ENCODE results near the gene ENPP3. TPM values are rescaled to one million over a fixed set of nuclear protein-coding genes. Genes with fewer than 3 reads are reported as not detected.
A peak's percentile ranks its signal among the peaks of the same experiment; 100 is the strongest.

The ENPP3 gene
- total and polyA plus RNA-seq, 9 of the 15 experiments (the other 6 are each of a cell fraction or from before 2014, with no cell fraction given) = 14.0 to 32.8 (median 21.6) TPM

DNA sequence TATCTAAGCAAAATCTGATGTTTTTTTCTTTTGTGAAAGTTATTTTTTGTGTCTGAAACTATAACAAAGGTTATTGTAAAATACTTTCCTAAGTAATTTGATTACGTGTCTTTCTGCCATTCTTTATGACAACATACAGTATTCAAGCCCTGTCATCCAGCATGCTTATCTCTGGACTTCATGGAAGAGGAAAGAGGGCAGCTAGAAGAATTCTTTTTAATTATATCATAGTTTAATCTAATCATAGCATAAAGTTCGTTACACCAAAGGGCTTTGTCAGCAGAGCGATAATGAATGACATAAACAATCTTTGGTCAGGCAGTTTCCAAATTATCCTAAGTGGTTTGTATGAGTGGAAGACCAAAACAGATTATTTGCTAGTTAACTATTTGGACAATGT is 3.5 kb downstream of the ENPP3 start (continued):
- TF ChIP-seq, protein P1, sequence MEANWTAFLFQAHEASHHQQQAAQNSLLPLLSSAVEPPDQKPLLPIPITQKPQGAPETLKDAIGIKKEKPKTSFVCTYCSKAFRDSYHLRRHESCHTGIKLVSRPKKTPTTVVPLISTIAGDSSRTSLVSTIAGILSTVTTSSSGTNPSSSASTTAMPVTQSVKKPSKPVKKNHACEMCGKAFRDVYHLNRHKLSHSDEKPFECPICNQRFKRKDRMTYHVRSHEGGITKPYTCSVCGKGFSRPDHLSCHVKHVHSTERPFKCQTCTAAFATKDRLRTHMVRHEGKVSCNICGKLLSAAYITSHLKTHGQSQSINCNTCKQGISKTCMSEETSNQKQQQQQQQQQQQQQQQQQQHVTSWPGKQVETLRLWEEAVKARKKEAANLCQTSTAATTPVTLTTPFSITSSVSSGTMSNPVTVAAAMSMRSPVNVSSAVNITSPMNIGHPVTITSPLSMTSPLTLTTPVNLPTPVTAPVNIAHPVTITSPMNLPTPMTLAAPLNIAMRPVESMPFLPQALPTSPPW (CRISPR knock-in tag; IDR thresholded peaks at IDR 0.05) = peak; percentile 10; the same call in 1 of the 2 replicates
- TF ChIP-seq ELF2 (CRISPR knock-in tag; IDR thresholded peaks at IDR 0.05) (no peak), MEIS2 (IDR thresholded peaks at IDR 0.05; ENCODE audit: partially characterized antibody) (peak; percentile 74), GTF2F1 (IDR thresholded peaks at IDR 0.05; ENCODE audit: low read depth, low read length) (no peak), MTA3 (IDR thresholded peaks at IDR 0.05; ENCODE audit: borderline replicate concordance) (no peak), GABPB1 (CRISPR knock-in tag; IDR thresholded peaks at IDR 0.05) (no peak), ATF1 (CRISPR knock-in tag; IDR thresholded peaks at IDR 0.05) (no peak), ATF1 (tag; IDR thresholded peaks at IDR 0.05) (peak; percentile 79), MEF2D (tag; conservative IDR thresholded peaks at IDR 0.05; ENCODE audit: low read depth) (no peak), KLF16 (IDR thresholded peaks at IDR 0.05) (0 out of 2 replicates have a peak, but pooled peaks have one; percentile 45), KDM4B (IDR thresholded peaks at IDR 0.05; ENCODE audit: borderline replicate concordance in 2 of 2, low read depth in 1 of 2) (no peak), SMC3 (conservative IDR thresholded peaks at IDR 0.05; ENCODE audit: insufficient read depth, low read depth, low read length) (no peak), PHF21A (IDR thresholded peaks at IDR 0.05; ENCODE audit: borderline replicate concordance, low read depth) (no peak), HIVEP1 (CRISPR knock-in tag; IDR thresholded peaks at IDR 0.05) (no peak), SMARCE1 (IDR thresholded peaks at IDR 0.05) (peak; percentile 65), MTA2 (IDR thresholded peaks at IDR 0.05; ENCODE audit: low read depth) (no peak; the same call in 1 of the 2 replicates), SRSF9 (IDR thresholded peaks at IDR 0.05; ENCODE audit: borderline replicate concordance, low read depth, low read length) (no peak)
- TF ChIP-seq, protein P2, sequence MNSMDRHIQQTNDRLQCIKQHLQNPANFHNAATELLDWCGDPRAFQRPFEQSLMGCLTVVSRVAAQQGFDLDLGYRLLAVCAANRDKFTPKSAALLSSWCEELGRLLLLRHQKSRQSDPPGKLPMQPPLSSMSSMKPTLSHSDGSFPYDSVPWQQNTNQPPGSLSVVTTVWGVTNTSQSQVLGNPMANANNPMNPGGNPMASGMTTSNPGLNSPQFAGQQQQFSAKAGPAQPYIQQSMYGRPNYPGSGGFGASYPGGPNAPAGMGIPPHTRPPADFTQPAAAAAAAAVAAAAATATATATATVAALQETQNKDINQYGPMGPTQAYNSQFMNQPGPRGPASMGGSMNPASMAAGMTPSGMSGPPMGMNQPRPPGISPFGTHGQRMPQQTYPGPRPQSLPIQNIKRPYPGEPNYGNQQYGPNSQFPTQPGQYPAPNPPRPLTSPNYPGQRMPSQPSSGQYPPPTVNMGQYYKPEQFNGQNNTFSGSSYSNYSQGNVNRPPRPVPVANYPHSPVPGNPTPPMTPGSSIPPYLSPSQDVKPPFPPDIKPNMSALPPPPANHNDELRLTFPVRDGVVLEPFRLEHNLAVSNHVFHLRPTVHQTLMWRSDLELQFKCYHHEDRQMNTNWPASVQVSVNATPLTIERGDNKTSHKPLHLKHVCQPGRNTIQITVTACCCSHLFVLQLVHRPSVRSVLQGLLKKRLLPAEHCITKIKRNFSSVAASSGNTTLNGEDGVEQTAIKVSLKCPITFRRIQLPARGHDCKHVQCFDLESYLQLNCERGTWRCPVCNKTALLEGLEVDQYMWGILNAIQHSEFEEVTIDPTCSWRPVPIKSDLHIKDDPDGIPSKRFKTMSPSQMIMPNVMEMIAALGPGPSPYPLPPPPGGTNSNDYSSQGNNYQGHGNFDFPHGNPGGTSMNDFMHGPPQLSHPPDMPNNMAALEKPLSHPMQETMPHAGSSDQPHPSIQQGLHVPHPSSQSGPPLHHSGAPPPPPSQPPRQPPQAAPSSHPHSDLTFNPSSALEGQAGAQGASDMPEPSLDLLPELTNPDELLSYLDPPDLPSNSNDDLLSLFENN (IDR thresholded peaks at IDR 0.05; ENCODE audit: low read depth in 2 of 2, low read length in 2 of 2) = no peak
- TF ChIP-seq, protein P3, sequence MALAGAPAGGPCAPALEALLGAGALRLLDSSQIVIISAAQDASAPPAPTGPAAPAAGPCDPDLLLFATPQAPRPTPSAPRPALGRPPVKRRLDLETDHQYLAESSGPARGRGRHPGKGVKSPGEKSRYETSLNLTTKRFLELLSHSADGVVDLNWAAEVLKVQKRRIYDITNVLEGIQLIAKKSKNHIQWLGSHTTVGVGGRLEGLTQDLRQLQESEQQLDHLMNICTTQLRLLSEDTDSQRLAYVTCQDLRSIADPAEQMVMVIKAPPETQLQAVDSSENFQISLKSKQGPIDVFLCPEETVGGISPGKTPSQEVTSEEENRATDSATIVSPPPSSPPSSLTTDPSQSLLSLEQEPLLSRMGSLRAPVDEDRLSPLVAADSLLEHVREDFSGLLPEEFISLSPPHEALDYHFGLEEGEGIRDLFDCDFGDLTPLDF (CRISPR knock-in tag; IDR thresholded peaks at IDR 0.05) = no peak
- TF ChIP-seq, protein P4, sequence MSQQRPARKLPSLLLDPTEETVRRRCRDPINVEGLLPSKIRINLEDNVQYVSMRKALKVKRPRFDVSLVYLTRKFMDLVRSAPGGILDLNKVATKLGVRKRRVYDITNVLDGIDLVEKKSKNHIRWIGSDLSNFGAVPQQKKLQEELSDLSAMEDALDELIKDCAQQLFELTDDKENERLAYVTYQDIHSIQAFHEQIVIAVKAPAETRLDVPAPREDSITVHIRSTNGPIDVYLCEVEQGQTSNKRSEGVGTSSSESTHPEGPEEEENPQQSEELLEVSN (IDR thresholded peaks at IDR 0.05; ENCODE audit: borderline replicate concordance in 1 of 2, extremely low read depth in 1 of 2, insufficient read depth in 1 of 2, insufficient read length in 1 of 2, low read depth in 1 of 2, low read length in 1 of 2, poor library complexity in 1 of 2, severe bottlenecking in 1 of 2) = no peak
- TF ChIP-seq, protein P5, sequence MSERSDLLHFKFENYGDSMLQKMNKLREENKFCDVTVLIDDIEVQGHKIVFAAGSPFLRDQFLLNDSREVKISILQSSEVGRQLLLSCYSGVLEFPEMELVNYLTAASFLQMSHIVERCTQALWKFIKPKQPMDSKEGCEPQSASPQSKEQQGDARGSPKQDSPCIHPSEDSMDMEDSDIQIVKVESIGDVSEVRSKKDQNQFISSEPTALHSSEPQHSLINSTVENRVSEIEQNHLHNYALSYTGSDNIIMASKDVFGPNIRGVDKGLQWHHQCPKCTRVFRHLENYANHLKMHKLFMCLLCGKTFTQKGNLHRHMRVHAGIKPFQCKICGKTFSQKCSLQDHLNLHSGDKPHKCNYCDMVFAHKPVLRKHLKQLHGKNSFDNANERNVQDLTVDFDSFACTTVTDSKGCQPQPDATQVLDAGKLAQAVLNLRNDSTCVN (CRISPR knock-in tag; IDR thresholded peaks at IDR 0.05) = no peak
